ENCODE data around the gene MMP26.

Gene MMP26

GRCh38 chr11:4727171-4727570, 22.6 kb downstream of the MMP26 start:
- no peak for DNase-seq

GRCh38 chr11:4740735-4741134, 36.2 kb downstream of the MMP26 start:
- DNase-seq, result no peak

DNA sequence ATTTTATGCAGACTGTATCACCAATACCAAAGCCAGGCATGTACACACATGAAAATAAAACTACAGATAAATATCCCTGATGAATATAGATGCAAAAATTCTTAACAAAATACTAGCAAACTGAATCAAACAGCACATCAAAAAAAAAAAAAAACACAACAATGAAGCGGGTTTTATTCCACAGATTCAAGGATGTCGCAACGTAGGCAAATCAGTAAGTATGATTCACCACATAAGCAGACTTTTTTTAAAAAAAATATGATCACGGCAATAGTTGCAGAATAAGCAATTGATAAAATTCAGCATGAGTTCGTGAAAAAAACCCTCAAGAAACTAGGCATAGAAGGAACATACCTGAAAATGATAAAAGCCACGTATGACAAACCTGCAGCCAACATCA, 43.9 kb downstream of the MMP26 start:
- DNase-seq, result no peak

DNA sequence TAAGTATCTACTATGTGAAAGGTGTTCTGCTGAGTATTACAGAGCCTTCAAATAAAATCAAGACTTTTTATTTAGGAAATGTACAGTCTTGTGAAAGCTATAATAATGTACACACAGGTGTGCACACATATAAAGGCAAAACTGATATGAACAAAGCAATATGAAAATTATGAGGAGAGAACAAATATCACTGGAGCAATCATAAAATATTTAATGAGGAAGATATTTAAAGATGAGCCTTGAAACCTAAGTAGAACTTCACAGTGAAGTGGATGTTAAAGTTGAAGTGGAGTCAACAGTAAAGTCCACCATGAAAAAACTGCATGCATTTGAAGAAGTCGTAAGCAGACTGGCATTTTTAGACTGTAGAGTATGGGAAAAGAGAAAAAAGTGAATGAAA, 46.6 kb downstream of the MMP26 start:
- no peak for DNase-seq

Data from stimulated activated naive CD4-positive, alpha-beta T cell (primary cell).